ENCODE results near the gene DGKI.
"Not testable (repeated sequence)": the region's sequence is repeated elsewhere in the genome, so short reads cannot be mapped to it uniquely, and the experiment has no call there.

The DGKI gene

DNA sequence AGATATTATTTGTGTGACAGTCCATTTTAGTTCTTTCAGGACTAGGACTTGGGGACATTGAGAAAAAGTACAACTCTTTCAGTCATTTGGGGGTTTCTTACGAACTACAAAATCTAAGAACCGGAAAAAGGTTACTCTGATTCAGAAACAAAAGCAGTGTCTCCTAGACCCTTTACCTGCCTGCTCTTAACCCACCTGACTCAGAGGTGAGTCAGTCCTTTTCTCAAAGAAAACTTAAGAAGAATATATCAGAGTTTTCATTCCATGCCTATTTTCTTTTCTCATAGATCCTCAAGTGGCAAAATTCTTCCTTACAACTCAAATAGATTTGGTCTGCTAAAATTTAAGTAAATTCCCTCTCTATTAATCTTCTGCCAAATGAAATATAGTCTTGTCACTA is 388.4 kb downstream of the DGKI start:
- no peak for DNase-seq

GRCh38 chr7:137454767-137455166 is 392.0 kb downstream of the DGKI start:
- DNase-seq, result no peak

GRCh38 chr7:137454246-137454724 is 392.5 kb downstream of the DGKI start:
- no peak for DNase-seq

- no peak for DNase-seq
These were observed 393.4 kb downstream of the DGKI start for GRCh38 chr7:137453356-137453755.

DNA sequence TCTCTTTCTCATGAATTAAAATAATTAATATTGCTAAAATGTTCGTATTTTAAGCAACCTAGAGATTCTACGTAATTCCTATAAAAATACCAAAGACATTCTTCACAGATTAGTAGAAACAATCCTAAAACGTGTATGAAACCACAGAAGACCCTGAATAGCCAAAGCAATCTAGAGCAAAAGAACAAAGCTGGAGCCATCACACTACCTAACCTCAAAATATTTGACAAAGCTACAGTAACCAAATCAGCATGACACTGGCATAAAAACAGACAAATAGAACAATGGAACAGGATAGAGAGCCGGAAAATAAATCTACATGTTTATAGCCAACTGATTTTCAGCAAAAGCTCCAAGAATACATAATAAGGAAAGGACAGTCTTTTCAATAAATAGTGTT is 397.8 kb downstream of the DGKI start:
- DNase-seq, result no peak

- not testable (repeated sequence) for DNase-seq
These were observed 398.2 kb downstream of the DGKI start for GRCh38 chr7:137448572-137448971.

- no peak for DNase-seq
These were observed 400.7 kb downstream of the DGKI start for GRCh38 chr7:137446025-137446424.

DNA sequence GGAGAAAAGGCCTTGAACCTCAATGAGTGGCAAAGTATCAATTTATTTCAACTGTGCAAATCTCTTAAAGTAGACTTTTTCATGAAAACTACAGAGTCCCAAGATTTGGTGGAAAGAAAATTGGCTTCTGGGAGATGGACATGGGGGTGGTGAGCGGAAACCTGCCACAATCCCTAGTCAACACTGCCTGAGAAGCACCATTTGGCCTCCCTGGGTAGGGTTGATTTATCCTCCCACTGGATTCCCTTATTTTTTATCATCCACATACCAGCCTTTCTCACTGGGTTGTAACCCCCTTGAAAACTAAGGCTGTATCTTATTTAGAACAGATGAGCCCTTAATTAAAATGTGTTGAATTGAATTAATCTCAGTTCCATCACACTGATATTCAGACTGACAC is 401.5 kb downstream of the DGKI start:
- DNase-seq, result no peak

DNA sequence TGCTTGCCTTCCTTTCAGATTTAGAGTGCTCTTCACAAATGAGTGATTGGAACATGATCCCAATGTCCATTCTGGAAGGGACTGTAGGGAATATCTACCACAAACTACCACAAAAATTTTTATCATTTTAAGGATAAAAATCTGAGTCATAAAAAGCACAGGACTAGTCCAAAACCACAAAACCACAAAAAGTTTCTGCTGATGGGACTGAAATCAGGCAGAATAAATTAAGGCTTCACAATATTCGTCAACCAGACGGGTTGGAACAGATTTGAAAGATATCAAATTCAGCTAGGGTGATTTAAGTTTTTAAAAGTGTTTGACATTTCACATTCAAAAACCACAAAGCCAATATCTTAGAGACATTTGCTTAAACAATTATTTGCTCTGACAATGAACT is 403.2 kb downstream of the DGKI start:
- no peak for DNase-seq

DNA sequence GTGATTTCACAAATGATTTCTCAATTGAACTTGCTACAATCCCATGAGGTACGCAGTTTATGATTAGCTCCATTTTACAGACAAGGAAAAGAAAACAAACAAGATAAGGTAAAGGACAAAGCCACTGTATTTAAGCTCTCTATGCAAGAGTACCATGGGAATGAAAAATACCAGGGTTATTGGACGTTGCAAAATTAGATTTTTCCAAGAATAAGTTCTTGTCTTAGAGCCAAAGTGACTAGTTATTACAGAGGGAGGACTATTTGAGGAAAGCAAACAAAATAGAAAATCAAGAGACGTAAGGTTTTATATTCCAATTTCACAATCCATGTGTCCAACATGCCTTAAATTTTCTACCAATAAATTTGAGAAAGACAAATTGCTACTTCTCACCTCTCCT is 405.3 kb downstream of the DGKI start:
- no peak for DNase-seq

DNA sequence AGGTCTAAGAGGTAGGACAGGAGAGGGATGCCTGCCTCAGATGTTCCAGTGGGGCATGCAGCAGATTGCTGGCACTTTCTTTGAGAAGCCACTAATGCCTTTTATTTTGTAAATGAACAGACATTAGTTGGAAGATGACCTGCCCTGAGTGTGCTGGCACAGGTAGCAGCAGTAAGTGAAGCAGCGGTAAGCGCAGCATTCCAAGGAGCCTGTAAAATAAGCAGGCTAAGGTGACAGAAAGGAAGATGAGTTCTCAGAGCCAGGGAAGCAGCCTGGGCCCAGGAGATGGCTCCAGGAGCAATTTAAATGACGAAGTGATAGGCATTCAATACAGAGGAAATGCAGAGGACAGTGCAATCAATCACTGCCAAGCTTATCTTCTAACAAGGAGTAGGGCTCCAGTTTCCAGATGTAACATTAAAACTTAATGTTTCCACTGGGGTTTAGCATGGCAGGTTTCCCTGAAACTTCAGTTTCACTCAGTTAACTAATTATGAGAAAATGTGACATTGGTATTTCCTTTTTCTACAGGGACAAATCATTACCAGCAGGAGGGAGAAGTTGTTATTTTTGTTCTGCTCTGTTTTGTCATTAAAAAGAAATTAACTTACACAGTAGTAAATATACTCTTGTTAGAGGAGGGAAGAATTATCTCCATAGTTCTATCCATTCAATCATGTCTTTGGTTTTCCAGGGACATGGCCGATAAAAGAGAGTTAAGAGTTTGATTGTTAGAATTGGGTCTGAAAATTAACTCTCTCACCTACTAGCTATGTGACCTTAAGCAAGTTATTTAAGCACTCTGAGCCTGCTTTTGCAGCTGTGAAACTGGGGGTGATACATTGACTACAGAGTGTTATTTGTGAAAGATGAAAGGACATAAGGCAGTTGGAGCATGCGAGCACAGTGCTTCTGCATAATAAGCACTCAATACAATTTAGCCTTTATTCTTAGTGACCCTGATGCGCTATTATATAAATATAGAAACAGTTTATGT is 406.6 kb downstream of the DGKI start:
- no peak for DNase-seq

DNA sequence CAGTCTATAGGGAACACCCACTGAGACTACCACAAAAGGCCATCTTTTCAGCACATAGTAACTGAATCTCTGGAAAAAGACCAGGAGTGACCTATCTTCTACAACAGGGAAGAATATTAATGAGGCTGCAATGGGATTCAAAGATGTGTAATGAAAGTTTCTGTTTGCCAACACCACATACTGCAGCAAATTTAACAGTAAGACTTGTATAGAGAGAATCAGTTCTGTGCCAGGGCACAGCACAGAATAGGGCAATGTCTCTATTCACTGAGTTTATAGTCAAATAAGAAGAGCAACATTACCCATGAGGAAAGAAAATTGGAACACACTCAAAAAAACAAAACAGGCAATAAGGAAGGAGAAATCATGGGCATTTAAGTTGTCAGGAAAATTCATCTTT is 411.8 kb downstream of the DGKI start:
- no peak for DNase-seq

DNA sequence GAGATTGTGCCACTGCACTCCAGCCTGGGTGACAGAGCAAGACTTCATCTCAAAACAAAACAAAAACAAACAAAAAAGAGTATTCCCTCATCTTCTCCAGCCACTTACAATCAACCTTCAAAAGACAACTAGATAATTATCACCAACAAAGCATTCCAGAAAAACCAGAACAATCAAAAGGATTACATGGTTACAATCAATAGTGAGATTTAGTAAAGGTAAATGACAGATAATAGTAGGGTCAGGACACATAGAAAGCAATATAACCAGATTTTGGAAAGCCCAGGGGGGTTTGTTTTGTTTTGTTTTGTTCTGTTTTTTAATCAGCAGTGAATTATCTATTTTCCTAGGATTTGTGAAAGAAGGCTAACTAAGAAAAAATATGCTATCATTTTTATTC is 412.2 kb downstream of the DGKI start:
- no peak for DNase-seq

DNA sequence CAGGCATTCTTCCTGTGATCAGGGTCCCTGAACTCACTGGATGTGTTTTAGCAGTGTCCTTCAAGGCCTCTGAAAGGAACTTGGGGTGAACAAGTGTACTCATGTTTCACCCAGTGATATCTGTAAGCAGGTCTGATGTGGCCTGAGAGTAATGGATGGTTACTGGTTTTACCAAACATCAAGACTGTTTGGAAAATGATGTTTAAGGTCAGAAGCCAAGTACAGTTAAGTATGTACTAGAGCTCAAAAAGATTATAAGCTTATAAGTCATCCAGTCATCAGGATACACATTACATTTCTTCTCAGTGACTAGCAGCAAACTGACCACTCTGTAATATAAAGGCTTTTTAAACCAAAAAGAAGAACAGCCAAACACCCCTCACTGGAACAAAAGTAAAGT is 423.5 kb downstream of the DGKI start:
- DNase-seq, result no peak

DNA sequence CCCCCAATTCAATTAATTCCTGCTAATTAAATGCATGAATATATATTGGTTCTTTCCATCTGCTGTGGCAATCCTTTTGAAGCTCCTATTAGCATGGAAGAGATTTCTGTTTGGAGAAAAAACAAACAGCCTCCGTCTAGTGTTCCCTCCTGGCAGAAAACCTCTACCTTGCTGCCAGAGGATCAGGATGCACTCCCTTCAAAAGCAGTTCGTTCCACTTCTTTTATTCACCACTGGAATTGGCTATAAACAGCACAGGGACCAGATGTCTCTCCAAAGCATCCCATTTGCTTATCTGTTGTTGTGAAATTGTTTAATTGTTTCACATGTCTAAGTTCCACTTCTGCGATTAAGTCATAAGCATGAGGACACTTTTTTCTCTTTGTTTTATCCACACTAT is 425.4 kb downstream of the DGKI start:
- DNase-seq, result no peak

DNA sequence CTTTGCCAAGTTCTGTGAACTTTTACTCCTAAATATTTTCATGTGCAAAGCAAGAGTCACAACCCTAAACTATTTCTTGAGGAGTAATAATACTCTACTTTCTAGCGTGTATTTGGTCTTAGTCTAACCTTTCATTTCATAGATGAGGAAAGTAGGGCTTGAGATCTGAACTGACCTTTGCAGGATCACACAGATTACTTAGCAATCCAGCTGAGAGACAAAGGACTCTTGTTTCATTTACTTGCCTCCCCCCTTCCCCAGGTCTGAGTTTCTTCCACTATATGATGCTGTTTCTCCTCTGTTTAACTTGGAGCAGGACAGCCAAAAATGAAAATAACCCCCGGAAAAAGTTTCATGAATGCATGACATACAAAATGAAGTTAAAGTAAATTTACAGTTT is 427.9 kb downstream of the DGKI start:
- no peak for DNase-seq

DNA sequence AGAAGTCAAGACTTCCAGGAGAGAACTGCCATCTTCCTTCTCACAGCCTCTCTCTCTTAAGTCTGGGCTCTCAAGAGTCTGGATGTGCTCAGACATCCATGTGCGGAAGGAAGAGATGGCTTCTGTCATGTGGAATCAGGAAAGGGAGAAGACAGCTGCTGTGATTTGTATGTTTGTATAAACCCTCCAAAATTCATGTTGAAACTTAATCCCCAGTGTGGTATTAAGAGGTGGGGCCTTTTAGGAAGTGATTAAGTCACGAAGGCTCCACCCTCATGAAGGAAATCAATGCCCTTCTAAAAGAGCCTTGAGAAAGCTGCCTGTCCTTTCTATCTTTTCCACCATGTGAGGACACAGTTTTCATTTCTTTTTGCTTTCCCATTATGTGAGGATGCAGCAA is 429.3 kb downstream of the DGKI start:
- no peak for DNase-seq

GRCh38 chr7:137413901-137414300 is 432.9 kb downstream of the DGKI start:
- DNase-seq, result no peak

DNA sequence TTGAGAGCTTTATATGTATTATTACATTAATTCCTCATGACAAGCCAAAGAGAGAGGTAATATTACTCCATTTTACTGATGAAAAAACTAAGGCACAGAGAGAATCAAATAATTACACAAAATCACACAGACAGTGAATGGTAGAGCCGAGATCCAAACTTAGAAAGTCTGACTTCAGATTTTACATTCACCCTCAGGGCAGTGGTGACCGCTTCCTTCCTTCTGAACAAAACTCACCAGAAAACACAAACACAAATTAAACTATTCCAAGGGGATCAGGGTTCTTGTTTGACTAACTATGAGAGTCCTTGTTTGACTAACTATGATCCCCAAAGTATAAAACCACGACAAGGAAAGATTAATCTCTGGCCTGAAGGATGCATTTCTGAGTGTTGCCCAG is 435.3 kb downstream of the DGKI start:
- DNase-seq, result no peak

DNA sequence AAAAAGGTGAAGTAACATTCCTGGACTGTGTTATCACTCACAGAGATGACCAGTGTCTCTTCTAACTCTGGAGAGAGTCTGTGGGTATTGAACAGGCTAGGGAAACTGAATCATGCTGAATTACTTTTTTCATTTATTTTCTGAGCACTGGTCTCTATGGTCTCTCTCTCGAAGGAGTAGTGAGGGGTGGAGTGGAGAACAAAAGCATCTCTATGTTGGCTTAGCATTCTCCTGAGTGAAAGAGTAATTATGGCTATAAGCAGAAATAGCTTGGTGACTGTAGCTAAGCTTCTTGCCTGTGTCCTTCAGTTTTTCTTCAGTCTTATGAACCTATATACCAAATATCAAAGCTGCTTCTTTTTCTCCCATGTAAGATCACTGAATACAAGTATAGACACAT is 438.6 kb downstream of the DGKI start:
- DNase-seq, result no peak

GRCh38 chr7:137407078-137407477 is 439.7 kb downstream of the DGKI start:
- DNase-seq, result no peak

DNA sequence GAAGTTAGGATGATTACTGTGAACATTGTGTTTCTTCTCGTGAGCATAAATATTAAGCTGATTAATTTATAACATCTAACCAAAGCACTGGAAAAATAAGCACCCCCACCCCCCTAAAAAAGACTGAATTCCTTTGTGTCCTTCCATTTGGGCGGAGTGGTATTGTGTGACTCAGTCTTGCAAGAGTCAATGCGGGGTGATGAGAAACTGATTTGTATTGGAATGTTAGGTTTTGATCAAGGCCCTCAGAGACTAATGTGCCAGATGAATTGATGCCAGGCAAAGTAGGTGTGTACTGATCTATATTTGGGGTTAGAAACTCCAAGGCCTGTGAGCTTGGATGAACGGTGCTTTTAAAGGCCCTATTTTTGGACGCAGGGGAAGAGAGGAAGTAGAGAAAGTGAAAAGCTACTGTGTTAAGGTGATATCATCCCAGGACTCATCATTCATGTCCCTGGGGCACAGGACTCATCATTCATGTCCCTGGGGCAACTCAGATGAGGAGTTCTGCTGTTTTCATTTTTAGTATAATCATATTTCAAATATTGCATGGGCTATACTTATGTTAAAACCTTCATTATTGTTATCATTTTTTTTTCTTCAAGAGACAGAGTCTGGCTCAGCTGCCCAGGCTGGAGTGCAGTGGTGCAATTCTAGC is 442.0 kb downstream of the DGKI start:
- no peak for DNase-seq

DNA sequence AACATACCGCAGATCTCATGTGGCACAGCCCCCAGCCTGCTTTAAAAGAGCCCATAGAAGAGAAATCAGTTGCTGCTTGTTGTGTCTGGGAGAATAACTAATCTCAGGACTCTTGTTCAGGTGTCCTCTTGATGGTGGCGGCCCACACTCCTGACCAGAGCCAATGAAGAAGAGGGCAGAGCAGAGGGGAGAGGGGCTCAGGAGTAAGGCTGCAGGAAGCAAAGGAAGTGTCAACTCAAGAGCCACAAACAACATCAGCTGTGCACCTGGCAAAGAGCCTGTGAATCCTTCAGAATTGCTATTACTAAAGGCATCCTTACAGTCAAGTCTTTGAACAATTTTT is 443.4 kb downstream of the DGKI start:
- no peak for DNase-seq

Data from activated T-cell treated with anti-CD3 and anti-CD28 coated beads for 4 hours (primary cell).